Skin of body (tissue), 2 donors: ENCODE data around the gene GPRC5B. TPM values are rescaled to one million over a fixed set of nuclear protein-coding genes. Genes with fewer than 3 reads are reported as not detected.

Source experiments
- DNase-seq: peaks from one replicate; lab custom pipeline; 2025; lab: John Stamatoyannopoulos, UW
- total RNA-seq: library from RNA; depleted of rRNA; stranded (reverse); fragments of >200 nt; gene quantifications from one replicate; pipeline ENCODE4 v1.2.3, GENCODE V29; 2014

GPRC5B gene
- total RNA-seq, 1 donor from 2014 or later, result 26.1 TPM

DNA sequence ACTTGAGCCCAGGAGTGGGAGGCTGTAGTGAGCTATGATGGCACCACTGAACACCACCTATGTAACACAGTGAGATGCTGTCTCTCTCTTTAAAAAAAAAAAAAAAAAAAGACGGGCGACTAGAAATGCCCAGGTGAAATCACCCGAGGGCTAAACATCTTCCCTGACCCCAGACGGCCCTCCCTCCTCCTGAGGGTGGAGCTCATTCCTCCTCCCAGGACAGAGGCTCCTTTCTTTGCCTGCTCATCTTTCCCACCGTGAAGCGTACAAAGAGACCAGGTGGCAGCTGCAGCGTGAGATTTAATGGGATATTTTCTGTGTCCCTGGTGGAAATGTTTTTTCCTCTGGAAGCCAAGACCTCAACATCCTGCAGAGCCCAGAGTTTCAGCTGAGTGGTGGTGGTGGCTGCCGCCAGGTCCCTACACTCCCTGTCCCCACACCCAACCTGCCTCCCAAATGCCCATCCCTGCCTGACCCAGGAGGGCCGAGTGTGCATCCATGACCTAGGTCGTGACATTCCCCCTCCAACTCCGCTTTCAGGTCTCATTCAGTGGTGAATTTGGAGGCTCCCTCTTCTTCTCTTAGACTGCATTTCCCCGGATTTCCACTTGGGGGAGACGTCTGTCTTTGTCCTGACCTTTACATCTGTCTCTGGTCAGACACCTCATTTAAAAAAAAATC lies 14.4 kb upstream of the GPRC5B start:
- DNase-seq, result no peak

DNA sequence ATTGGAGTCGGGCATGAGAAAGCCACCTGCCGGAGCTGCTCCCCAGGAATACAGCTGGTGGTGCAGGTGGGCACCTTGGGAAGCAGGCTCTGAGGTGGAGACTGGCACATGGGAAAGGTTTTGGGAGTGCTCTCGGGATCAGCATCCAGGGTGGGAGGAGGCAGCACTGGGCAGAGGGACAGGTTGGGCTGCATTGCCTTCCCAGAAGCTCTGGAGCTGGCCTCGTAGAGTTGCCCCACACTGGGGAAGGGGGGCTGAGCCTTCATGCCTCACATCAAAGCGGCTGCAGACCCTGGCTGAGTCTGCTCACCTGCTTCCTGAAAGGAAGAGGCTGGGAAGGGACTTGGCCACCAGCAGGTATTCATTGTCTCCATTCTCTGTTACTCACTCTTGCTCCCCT lies 13.5 kb upstream of the GPRC5B start:
- no peak for DNase-seq

DNA sequence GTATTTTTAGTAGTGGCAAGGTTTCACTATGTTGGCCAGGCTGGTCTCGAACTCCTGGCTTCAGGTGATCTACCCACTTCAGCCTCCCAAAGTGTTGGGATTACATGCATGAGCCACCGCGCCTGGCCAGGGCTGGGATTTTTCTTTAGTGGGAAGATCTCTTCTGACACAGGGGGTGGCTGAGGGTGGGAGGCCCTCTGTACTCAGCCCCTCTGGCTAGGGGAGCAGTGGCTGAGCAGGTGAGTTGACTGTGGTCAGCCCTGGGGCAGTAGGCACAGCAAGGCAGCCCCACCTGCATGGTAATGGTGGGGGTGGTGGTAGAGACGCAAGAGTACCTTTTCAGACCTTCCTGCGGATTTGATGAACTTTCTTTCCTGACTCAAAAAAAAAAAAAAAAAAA lies 12.3 kb upstream of the GPRC5B start:
- no peak for DNase-seq

DNA sequence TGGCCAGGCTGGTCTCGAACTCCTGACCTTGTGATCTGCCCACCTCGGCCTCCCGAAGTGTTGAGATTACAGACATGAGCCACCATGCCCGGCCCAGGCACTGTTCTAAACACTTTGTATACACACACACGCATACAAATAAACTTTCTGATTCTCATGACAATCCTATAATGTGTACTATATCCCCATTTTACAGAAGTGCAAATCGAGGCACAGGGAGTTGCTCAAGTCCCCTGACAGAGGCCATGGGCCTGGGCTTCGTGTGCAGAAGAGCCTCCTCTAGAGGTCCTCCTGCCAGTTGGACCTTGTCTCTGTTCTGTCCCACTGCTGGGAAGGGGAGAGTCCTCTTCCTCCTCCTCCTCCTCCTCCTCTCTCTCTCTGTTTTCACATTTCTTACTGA lies 9.9 kb upstream of the GPRC5B start:
- DNase-seq, result no peak

DNA sequence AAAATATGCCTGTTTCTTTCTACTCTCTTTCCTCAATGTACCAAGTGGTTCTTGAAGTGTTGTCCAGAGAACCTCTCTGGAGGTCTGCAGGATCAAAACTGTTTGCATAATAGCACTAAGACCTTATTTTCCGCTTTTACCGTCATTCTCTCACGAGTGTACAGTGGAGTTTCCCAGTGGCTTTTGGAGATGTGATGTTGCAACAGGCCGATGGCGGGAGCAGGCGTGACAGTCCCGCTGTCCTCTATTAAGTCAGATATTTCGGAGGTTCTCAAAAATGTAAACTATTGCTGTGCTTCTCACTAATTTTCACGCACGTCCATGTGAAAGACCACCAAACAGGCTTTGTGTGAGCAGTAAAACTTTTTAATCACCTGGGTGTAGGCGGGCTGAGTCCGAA lies 8.3 kb upstream of the GPRC5B start:
- no peak for DNase-seq

DNA sequence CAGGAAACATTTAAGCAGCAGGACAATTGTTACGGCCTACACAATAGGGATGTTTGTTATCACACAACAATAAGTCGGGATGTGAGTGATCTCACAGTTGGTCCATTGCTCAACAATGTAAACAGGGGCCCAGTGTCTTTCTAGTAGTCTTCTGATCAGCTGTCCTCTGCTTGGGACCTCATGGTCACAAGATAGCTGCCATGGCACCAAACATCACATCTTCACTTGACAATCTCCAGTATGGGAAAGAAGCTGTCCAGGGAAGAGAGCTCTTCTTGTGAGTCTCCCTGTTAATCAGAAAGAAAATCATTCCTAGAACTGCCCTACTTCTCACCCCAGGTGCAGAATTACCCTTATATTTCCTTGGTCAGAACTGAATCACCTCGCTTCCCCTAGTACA lies 6.3 kb upstream of the GPRC5B start:
- DNase-seq, result no peak

DNA sequence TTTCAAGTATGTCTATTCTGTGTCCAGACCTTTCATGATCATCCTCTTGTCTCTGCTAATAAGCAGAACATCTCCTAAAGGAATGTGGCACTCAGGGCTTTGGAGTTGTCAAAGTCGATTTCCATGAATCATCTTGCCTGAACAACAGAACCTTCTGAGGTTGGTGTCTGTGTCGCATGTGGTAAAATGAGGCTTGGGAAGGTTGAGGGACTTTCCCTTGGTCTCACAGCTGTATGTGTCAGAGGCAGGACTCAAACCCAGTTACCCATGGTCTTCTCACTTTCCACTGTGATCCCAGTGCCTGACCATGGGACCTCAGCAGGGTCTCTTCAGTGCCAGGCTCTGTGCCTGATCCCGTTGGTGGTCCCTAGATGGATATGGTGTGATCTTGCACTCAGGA lies 4.2 kb upstream of the GPRC5B start:
- no peak for DNase-seq

DNA sequence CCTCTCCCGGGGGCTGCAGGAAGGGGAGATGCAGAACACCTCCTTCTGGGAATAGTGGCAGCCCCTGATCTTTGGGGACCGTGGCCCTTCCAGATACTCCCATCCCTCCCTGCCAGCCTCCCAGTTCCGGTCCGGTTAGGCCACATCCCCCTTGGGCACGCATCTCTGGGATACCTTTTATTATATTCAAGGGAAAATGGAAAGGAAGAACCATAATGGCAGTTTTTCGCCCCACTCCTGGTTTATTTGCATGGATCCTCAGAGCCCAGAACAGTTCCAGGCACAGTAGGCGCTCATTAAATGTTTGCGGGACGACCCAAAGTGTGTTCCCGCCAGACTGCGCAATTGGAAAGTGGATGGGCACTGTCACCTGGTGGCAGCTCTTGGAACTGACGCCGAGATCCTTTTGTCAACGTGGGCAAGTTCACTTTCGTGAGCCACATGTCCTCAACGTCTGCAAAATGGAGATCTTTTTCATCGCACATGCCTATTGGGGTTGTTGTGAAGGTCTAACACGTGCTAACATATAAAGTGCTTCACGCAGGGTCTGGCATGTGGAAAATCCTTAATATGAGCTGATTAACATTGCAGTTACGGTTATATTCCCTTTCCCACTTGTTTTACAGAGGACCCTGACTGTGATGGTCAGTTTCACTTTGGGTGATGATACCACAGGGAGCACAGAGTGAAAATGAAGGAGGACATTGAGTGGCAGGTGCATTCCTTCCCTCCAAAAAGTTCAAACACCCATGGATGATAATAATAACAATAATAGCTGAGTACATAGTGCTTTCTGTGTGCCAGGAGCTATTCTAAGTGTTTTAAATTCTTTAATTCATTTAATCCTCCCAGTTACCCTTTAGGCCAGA lies 1.7 kb upstream of the GPRC5B start:
- peak; percentile 86 for DNase-seq

DNA sequence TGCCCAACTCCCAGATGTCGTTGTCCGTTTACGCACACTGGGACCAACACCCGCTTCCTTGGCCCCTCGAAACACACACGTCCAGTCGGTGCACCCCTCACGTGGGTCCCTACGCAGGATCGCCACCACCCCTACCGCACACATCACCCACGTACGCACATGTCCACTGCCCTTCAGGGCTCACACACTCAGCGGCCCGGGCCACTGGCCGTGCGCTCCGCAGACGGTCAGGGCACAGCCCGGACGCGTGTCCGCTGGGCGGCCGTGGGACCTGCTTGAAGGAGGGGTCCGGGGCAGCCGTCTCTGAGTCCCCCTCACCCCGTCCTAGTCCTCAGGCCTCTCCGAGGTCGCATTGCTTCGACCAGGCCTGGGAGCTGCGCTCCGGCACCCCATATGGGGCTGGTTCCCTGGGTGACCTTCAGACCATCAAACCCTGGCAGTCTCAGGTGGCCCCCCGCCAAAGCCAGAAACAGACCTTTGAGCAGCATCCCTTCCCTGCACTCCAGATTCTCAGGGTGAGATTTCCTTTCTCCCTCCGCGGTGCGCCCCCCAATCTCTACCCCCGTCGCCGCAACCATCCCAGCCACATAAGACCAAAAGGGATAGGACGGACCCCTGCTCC lies 914 bp upstream of the GPRC5B start:
- no peak for DNase-seq

DNA sequence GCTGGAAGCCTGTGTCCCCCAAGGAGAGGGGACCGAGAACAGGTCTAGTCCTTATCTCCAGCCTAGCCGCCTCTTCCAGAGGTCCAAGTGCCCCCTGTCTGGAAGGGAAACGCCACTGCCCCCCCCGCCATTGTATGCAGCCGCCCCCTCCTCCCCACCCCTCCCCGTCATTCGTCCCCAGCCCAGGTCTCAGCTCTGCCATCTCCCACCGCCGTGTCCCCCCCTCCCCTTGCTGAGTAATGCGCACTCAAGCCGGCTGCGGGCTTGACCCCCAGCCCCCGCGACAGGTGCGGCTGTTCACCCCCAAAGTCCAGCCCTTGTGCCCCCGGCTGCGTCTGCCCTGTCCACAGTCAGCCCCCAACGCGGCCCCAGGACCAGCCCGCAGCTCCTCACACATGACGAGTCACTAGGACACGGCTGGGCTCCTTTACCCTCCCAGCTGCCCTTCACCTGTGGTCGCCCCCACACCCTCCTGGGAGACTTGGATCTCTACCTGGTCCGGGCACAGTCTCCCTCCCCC lies 622 bp downstream of the GPRC5B start:
- DNase-seq, result no peak

DNA sequence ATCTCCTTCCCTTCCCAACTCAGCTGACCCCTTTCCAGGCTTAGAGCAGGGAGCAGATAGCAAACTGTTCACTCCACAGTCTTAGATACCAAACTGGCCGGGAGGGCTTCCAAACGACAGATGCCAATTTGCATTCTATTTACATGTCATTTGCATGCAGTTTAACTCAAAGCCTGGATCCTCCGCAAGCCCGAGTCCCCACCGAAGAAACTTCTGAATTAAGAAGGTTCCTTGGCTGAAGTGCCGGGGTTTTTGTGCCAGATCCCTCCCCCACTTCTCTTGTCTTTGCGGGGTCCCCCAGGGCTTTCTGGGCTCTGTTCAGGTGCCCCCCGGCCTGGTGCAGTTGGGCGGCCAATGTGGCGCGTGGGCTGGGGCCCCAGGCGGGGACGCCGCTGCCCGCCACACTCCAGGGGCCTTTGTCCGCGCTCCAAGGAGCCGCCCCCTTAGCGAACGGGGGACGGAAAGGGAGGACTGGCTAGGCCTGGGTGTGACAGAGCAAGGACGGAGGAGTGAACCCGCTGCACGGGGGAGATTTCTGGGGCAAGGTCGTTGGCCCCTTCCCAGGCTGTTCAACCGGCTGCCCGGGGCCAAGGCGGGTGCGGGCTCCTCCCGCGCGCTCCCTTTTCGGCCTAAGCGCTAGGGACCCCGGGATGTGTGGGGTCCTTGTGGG lies 1.2 kb downstream of the GPRC5B start:
- DNase-seq, result peak; percentile 64

DNA sequence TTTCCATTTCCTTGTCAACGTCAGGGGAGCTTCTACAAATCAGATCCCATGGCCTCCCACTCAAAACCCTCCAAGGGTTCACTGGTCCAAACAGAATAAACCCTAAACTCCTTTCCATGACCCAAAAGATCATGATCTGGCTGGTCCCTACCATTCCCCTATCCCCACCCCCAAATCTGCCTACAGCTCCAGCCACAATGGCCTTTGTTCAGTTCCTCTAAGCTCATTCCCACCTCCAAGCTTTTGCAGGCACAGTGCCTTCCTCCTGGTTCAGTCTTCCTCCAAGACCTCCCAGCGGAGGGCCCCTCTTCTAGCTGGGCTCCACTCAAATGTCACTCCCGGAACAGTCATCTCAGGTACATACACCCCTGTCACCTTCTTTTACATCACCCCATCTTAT lies 2.0 kb downstream of the GPRC5B start:
- DNase-seq, result no peak

DNA sequence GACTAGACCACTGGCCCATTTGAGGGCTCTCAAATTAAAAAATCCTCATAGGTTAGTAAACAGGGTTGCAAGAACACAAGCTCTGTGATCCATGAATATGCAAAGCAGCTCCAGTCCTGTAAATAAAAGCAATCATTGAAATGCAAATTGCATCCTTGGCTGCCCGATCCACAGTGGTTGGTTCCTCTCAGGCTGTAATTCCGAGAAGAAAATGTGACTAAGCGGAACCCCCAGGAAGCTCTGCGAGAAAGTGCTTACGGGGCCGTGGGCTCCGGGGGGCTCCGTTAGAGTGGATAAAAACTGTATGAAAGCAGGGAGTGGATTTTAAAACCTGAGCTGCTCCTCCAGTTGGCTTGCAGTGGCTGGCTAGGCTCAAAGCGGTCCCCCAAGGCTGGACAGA lies 2.5 kb downstream of the GPRC5B start:
- DNase-seq, result no peak

DNA sequence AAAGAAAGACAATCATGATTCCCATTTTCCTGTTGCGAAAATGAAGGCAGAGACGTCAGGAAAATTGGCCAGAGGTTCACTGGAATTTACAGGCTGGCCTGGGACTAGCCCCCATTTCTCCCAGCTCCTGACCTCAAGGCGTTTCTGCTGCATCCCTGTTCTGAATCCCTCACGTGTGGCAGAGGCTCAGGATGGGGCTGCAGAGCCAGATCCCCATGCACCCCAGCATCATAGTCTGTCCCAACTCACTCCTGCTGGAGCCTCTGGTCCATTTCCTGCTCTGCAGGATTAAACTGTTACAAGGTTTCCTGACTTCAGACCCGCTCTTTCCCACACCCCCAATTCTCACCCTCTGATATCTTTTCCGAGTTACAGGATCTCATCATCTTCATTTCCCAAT lies 2.9 kb downstream of the GPRC5B start:
- no peak for DNase-seq

DNA sequence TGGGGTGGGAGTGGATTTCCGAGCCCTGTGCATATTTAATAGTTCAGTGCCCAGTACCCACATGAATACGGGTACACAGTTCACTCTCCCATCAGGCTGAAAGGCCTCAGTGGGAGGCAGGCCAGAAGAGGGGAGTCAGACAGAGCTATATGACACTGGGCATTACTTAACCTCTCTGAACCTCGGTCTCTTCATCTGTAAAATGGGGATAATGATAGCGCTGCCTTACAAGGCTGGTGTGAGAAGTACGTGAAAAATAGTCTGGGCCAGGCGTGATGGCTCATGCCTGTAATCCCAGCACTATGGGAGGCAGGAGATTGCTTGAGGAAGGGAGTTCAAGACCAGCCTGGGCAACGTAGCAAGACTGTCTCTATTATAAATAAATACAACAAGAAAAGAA lies 3.6 kb downstream of the GPRC5B start:
- DNase-seq, result no peak

DNA sequence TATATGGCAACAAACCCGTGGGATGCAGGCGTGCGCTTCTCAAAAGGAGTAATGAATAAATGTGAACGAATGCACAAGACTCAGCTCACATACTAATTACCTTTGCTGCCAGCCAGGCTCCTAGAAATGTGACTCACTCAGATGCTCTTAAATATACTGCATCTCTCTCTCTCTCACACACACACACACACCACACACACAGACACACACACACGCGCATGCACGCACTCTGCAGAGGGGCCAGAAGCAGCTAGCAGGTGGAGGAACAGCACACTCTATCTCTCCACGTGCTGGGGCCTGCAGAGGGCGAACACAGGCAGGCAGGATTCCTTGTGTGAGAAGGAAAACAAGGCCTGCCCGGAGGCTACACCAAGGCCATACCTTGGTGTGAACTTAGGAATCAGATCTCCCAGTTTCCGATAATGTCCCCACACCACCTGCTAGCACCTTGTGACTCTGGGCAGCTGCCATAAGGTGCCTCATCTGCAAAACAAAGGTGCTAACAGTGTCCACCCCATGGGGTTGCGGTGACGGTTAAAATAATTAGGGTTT lies 5.3 kb downstream of the GPRC5B start:
- no peak for DNase-seq

DNA sequence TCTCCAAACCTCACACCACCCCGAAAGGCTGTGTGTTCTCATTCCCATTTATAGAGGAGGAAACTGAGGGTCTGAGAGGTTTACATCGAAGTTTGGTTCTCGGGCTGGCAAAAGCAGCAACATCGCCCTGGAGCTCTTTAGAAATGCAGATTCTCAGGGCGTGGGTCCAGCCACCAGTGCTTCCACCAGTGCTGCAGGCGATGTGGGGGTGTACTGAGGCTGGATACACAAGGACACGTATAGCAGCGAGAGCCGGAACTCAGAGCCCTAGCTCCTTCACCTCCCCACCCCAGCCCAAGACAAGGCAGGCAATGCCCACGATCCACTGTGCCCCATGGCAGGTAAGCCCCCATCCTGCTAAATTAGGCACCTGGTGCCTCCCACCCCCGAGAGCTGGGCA lies 5.9 kb downstream of the GPRC5B start:
- DNase-seq, result no peak

DNA sequence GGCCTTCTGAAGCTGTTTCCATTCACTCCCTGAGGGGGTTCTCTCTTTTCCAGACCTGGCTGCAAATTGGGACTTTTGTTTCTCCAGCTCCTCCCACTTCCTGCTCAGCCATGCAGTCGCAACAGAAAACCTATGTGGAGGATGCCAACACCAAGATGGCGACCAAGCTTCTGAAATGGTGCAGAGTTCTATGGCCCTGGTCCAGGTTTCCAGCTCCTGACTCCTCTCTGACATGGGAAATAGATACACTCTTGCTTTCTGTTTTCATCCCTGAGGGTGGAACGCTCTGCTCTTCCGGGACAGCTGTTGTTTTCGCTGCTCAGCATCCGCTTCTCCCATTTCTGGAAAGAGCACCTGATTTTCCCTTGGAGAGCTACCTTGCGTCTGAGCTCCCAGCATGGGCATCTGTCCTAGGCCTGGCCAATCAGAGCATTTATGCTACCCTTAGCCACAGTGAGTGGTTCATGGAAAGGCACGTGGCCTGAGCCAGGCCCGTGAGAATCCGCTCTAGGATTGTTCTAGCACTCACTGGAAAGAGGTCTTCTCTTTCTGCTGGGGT lies 8.1 kb downstream of the GPRC5B start:
- DNase-seq, result no peak

DNA sequence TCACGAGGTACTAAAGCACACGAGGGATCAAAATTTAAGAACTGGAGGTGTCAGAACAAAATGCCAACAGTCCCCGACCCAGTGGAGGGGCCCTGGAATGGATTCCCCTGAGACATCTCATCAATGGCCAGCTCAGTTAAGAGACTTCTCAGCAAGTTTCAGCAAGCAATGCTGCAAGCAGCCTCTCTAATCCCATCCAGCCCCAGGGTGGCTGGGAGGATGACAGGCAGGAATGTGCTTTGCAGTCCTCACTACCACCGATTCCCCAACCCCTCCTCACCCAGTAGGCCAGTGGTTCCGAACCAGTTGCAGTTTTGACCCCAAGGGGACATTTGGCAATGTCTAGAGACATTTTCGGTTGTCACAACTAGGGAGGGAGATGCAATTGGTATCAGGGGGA lies 8.7 kb downstream of the GPRC5B start:
- DNase-seq, result no peak

DNA sequence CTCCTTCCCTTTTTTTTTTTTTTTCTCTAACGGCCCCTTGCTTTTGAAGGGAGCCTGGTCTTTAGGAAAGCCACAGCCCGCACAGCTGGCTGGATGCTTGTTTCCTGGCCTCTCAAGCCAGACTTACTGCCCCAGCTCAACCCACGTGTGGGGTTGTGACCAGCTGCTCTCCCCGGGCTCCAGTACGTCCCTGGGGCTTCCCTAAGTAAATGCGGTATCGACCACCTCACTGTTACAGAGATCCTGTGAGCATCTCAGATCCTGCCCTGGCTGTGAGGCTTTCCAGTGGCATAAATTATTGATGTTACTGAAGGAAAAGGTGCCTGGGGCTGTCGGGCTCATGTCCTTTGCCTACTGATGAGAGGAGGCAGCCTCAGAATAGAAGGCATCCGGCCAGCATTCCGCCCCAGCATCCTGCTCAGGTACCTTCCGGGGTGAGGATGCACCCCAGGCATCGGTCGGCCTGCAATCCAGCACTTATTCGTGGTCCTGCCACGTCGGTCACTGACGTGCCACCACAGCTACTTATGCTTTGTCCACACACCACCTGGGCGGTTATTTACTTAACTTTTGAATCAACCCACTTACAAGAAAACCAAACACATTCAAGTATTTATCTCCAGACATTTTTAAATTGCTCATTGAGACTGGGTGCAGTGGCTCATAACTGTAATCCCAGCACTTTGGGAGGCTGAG lies 9.6 kb downstream of the GPRC5B start:
- no peak for DNase-seq

DNA sequence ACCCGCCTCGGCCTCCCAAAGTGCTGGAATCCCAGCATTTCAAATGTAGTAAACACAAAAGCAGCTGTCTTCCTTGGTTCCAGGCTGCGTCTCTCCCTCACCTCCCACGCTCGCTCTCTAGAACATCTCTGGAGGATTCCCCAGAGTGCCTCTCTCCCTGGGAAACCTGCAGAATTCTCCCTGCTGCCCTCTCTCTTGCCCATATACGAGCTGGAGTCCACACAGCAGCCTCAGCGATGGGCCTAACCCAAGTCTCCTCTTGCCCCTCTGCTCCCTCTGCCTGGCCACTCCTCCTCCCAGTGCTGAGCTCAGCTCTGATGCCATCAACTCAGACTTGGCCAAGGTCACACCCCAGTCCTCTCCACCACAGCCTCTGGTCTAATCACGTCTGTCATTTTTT lies 10.6 kb downstream of the GPRC5B start:
- no peak for DNase-seq
